H9 (cell line): ENCODE results near the gene GPRC5D. TPM values are rescaled to one million over a fixed set of nuclear protein-coding genes. Genes with fewer than 3 reads are reported as not detected.

Experiments used
- DNase-seq: peaks from one replicate; pipeline ENCODE4 v3.0.0-alpha.2; 2017
- H2AFZ ChIP-seq: one replicate; pipeline ENCODE4 v1.6.1; 2013; ENCODE audit warnings: mild to moderate bottlenecking, low read length, control low read depth, moderate library complexity
- H2AK5ac ChIP-seq: 2 replicates; pipeline ENCODE4 v1.6.1; 2013; ENCODE audit warnings: low read length, control low read depth, mixed read lengths; ENCODE audit not compliant: insufficient read length
- H2BK120ac ChIP-seq: one replicate; pipeline ENCODE4 v1.6.1; 2013; ENCODE audit warnings: low read depth, mild to moderate bottlenecking, low read length, control low read depth, inconsistent platforms; ENCODE audit not compliant: poor library complexity, severe bottlenecking
- H2BK12ac ChIP-seq: 2 replicates; pipeline ENCODE4 v1.6.1; 2013; ENCODE audit warnings: low read length, control low read depth, mixed read lengths, low read depth; ENCODE audit not compliant: insufficient read length
- H2BK15ac ChIP-seq: 2 replicates; pipeline ENCODE4 v1.6.1; 2013; ENCODE audit warnings: low read depth, low read length, control low read depth
- H2BK20ac ChIP-seq: one replicate; pipeline ENCODE4 v1.6.1; 2013; ENCODE audit warnings: low read depth, mild to moderate bottlenecking, low read length, control low read depth, inconsistent platforms; ENCODE audit not compliant: poor library complexity, severe bottlenecking
- H2BK5ac ChIP-seq: 2 replicates; pipeline ENCODE4 v1.6.1; 2013; ENCODE audit warnings: low read length, control low read depth, mixed read lengths; ENCODE audit not compliant: insufficient read length
- H3K14ac ChIP-seq: 2 replicates; pipeline ENCODE4 v1.6.1; 2013; ENCODE audit warnings: low read length, control low read depth; ENCODE audit not compliant: insufficient read depth
- H3K18ac ChIP-seq: 2 replicates; pipeline ENCODE4 v1.6.1; 2013; ENCODE audit warnings: low read depth, mild to moderate bottlenecking, mixed read lengths, low read length, control low read depth; ENCODE audit not compliant: insufficient read length
- H3K23ac ChIP-seq: 2 replicates; pipeline ENCODE4 v1.6.1; 2013; ENCODE audit warnings: low read length, control low read depth, mixed read lengths, low read depth; ENCODE audit not compliant: insufficient read length
- H3K23me2 ChIP-seq: 2 replicates; pipeline ENCODE4 v1.6.1; 2013; ENCODE audit warnings: low read depth, mild to moderate bottlenecking, mixed read lengths, low read length, control low read depth; ENCODE audit not compliant: insufficient read length, poor library complexity, severe bottlenecking
- H3K27ac ChIP-seq: 2 replicates; pipeline ENCODE4 v1.5.1; 2013; ENCODE audit warnings: low read length, control low read depth, mixed read lengths, low read depth; ENCODE audit not compliant: insufficient read length
- H3K27me3 ChIP-seq: 2 replicates; pipeline ENCODE4 v1.6.1; 2013; ENCODE audit warnings: low read length, control low read depth, inconsistent platforms; ENCODE audit not compliant: insufficient read depth
- H3K4ac ChIP-seq: 2 replicates; pipeline ENCODE4 v1.6.1; 2013; ENCODE audit warnings: low read depth, mild to moderate bottlenecking, control low read depth, inconsistent platforms, low read length, moderate library complexity
- H3K4me1 ChIP-seq: 2 replicates; pipeline ENCODE4 v1.6.1; 2013; ENCODE audit warnings: low read length, control low read depth, inconsistent platforms; ENCODE audit not compliant: insufficient read depth
- H3K4me2 ChIP-seq: 2 replicates; pipeline ENCODE4 v1.6.1; 2013; ENCODE audit warnings: low read length, control low read depth, mixed read lengths; ENCODE audit not compliant: insufficient read length, insufficient read depth
- H3K56ac ChIP-seq: 2 replicates; pipeline ENCODE4 v1.6.1; 2013; ENCODE audit warnings: low read depth, mild to moderate bottlenecking, mixed read lengths, low read length, control low read depth; ENCODE audit not compliant: insufficient read length
- H3K79me1 ChIP-seq: 2 replicates; pipeline ENCODE4 v1.6.1; 2013; ENCODE audit warnings: low read depth, mild to moderate bottlenecking, moderate library complexity, low read length, control low read depth, inconsistent platforms; ENCODE audit not compliant: insufficient read depth, poor library complexity, severe bottlenecking
- H3K79me2 ChIP-seq: 2 replicates; pipeline ENCODE4 v1.6.1; 2013; ENCODE audit warnings: low read length, control low read depth, inconsistent platforms; ENCODE audit not compliant: insufficient read depth
- H3K9ac ChIP-seq: 2 replicates; pipeline ENCODE4 v1.6.1; 2013; ENCODE audit warnings: low read length, control low read depth, mixed read lengths; ENCODE audit not compliant: insufficient read length; ENCODE audit errors: extremely low read depth
- H3K9me3 ChIP-seq: one replicate; pipeline ENCODE4 v1.6.1; 2013; ENCODE audit warnings: low read depth, low read length, inconsistent platforms; ENCODE audit not compliant: control insufficient read depth
- H3T11ph ChIP-seq: one replicate; pipeline ENCODE4 v1.6.1; 2013; ENCODE audit warnings: mild to moderate bottlenecking, low read length, control low read depth, inconsistent platforms
- H4K20me1 ChIP-seq: one replicate; pipeline ENCODE4 v1.6.1; 2013; ENCODE audit not compliant: control insufficient read depth, insufficient read length, insufficient read depth
- H4K5ac ChIP-seq: 2 replicates; pipeline ENCODE4 v1.6.1; 2013; ENCODE audit warnings: low read depth, mild to moderate bottlenecking, mixed read lengths, low read length, control low read depth; ENCODE audit not compliant: insufficient read length
- H4K8ac ChIP-seq: replicated peaks from 2 replicates; pipeline ENCODE4 v1.6.1; 2013; ENCODE audit warnings: low read length, control low read depth, mixed read lengths, low read depth; ENCODE audit not compliant: insufficient read length
- H4K91ac ChIP-seq: 2 replicates; pipeline ENCODE4 v1.6.1; 2013; ENCODE audit warnings: low read depth, mild to moderate bottlenecking, moderate library complexity, mixed read lengths, low read length, control low read depth; ENCODE audit not compliant: insufficient read length
- H3K27ac Mint-ChIP-seq, 3 experiments: 2 replicates in 2 of 3; 3 replicates in 1 of 3; pipeline ENCODE4 v1.8.0; 2020 to 2021; ENCODE audit warnings: mixed read lengths in 3 of 3, mild to moderate bottlenecking in 1 of 3, moderate library complexity in 1 of 3
- H3K27me3 Mint-ChIP-seq: 2 replicates; pipeline ENCODE4 v1.8.0; 2021; ENCODE audit warnings: low read depth, mild to moderate bottlenecking, moderate library complexity, mixed read lengths
- H3K36me3 Mint-ChIP-seq, 3 experiments: 2 replicates in 2 of 3; 3 replicates in 1 of 3; pipeline ENCODE4 v1.8.0; 2020 to 2021; ENCODE audit warnings: low read depth in 3 of 3, mixed read lengths in 3 of 3; ENCODE audit not compliant: insufficient read depth in 1 of 3
- H3K4me1 Mint-ChIP-seq, 2 experiments: 2 replicates each; pipeline ENCODE4 v1.8.0; 2020; ENCODE audit warnings: mixed read lengths in 2 of 2
- H3K4me3 Mint-ChIP-seq, 2 experiments: 2 replicates in 1 of 2; 3 replicates in 1 of 2; pipeline ENCODE4 v1.8.0; 2020 to 2021; ENCODE audit warnings: mild to moderate bottlenecking in 2 of 2, mixed read lengths in 2 of 2, moderate library complexity in 1 of 2
- H3K9me3 Mint-ChIP-seq, 2 experiments: 2 replicates in 1 of 2; 3 replicates in 1 of 2; pipeline ENCODE4 v1.8.0; 2020; ENCODE audit warnings: mild to moderate bottlenecking in 2 of 2, mixed read lengths in 2 of 2, moderate library complexity in 1 of 2
- CTCF ChIP-seq: fragments of 200-600 bp; sonication (generic); conservative IDR thresholded peaks from 3 replicates; pipeline ENCODE4 v1.8.0; 2021; ENCODE audit warnings: antibody characterized with exemption, mild to moderate bottlenecking
- WGBS: extraction: QIAGEN DNeasy Blood & Tissue Kit; methylation state at CpG from one replicate; pipeline ENCODE4 v1.1.7; 2013; ENCODE audit warnings: missing lambda C conversion rate, low lambda C conversion rate, mixed read lengths; ENCODE audit not compliant: insufficient read length; ENCODE audit errors: extremely low coverage; 5-methylcytosine and 5-hydroxymethylcytosine counted together
- total RNA-seq: library from RNA; stranded (reverse); gene quantifications from 2 replicates; pipeline ENCODE4 v1.2.1, GENCODE V29; 2021

GPRC5D gene
- total RNA-seq, 1 experiment from 2014 or later: not detected

GRCh38 chr12:12987421-12987820 lies 35.5 kb upstream of the GPRC5D start:
- Histone ChIP-seq H3K14ac (no peak overlapping the region), H3K23ac (no peak overlapping the region), H3K27ac (no peak overlapping the region), H2BK5ac (no peak overlapping the region), H2AFZ (no peak overlapping the region), H3K56ac (no peak overlapping the region), H2BK20ac (no peak overlapping the region), H3K23me2 (no peaks in the 10 kb centered on the region), H3K18ac (no peak overlapping the region), H4K8ac (no peak overlapping the region), H3K4me1 (peaks cover 7% of the 10 kb centered on the region; the same call in 1 of the 2 replicates), H3K4me2 (no peak overlapping the region), H3T11ph (no peak overlapping the region), H4K5ac (no peak overlapping the region), H2BK15ac (no peak overlapping the region), H2BK12ac (no peak overlapping the region), H2BK120ac (no peak overlapping the region), H4K20me1 (no peaks in the 10 kb centered on the region), H3K9ac (no peak overlapping the region), H3K27me3 (no peaks in the 10 kb centered on the region), H4K91ac (no peak overlapping the region), H2AK5ac (no peak overlapping the region), H3K79me2 (no peaks in the 10 kb centered on the region), H3K4ac (no peak overlapping the region), H3K79me1 (no peaks in the 10 kb centered on the region), H3K9me3 (no peaks in the 10 kb centered on the region)
- H3K4me3 Mint-ChIP-seq: no peak overlapping the region
- peak overlapping the region in 1 of 3 experiments; percentile 66; a peak in 1 of 7 replicates for H3K27ac Mint-ChIP-seq
- H3K9me3 Mint-ChIP-seq: no peaks in the 10 kb centered on the region
- peaks cover 19 to 37% (median 24%) of the 10 kb centered on the region in 3 experiments; a peak in 6 of 7 replicates for H3K36me3 Mint-ChIP-seq
- H3K27me3 Mint-ChIP-seq: no peaks in the 10 kb centered on the region
- no CpG with 5 or more reads among the region's 5 CpGs for WGBS
- no peak for TF ChIP-seq CTCF
- H3K4me1 Mint-ChIP-seq: peaks cover 30 to 42% of the 10 kb centered on the region in 2 experiments
- DNase-seq: no peak
